Measurements from ENCODE around the gene RRAS. TPM values are rescaled to one million over a fixed set of nuclear protein-coding genes. Genes with fewer than 3 reads are reported as not detected.
A peak's percentile ranks its signal among the peaks of the same experiment; 100 is the strongest.

RRAS gene
- polyA plus RNA-seq, 12 donors = 24.2 to 56.9 (median 28.4) TPM; not detected in 1

- no peak for DNase-seq
Measured at GRCh38 chr19:49657493-49658138, 17.7 kb upstream of the RRAS start.

GRCh38 chr19:49656456-49657109 lies 16.6 kb upstream of the RRAS start:
- DNase-seq = no peak

- DNase-seq = no peak
Measured at GRCh38 chr19:49655570-49656455, 15.9 kb upstream of the RRAS start.

GRCh38 chr19:49654581-49654980 lies 14.6 kb upstream of the RRAS start:
- no peak for DNase-seq

DNA sequence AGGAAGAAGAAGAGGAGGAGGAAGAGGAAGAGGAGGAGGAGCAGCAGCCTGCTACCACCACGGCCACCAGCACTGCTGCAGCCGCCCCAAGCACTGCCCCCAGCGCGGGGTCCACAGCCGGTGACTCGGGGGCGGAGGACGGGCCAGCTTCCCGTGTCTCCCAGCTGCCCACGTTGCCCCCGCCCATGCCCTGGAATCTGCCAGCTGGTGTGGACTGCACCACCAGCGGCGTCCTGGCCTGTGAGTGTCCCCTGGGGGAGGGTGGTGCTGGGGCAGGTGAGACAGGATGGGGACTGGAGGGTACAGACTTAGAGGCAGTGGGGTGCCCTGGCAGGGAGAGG lies 13.5 kb upstream of the RRAS start:
- no peak for DNase-seq

- no peak for DNase-seq
Measured at GRCh38 chr19:49652551-49653465, 12.9 kb upstream of the RRAS start.

DNA sequence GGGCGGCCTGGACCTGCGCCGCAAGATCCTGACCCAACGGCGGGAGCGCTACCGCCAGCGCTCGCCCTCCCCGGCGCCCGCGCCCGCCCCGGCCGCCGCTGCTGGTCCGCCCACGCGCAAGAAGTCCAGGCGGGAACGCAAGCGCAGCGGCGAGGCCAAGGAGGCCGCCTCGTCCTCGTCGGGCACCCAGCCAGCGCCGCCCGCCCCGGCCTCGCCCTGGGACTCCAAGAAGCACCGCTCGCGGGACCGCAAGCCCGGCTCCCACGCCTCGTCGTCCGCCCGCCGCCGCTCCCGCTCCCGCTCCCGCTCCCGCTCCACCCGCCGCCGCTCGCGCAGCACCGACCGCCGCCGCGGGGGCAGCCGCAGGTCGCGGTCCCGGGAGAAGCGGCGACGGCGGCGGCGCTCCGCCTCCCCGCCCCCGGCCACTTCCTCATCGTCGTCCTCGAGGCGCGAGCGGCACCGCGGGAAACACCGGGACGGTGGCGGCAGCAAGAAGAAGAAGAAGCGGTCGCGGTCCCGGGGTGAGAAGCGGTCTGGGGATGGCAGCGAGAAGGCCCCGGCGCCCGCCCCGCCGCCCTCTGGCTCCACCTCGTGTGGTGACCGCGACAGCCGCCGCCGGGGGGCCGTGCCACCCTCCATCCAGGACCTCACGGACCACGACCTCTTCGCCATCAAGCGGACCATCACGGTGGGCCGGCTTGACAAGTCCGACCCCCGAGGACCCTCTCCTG lies 12.0 kb upstream of the RRAS start:
- DNase-seq = no peak

- DNase-seq = no peak
Measured at GRCh38 chr19:49651029-49651819, 11.3 kb upstream of the RRAS start.

DNA sequence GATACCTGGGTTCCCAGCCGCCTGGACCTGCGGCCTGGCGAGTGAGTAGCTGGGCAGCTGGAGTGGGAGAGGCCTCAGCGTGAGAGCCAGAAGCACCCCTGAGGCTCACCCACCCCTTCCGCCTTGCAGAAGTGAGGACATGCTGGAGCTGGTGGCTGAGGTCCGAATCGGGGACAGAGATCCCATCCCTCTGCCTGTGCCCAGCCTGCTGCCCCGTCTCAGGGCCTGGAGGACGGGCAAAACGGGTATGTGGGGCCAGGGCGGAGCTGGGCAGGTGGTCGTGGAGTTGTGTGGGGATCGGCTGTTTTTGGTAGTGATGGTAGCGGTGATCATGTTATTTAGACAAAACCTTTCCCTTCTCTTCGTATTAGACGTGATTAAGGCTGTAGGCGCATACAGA lies 6.6 kb upstream of the RRAS start:
- no peak for DNase-seq

GRCh38 chr19:49645995-49646394 lies 6.1 kb upstream of the RRAS start:
- DNase-seq = no peak

- no peak for DNase-seq
Measured at GRCh38 chr19:49645592-49645991, 5.6 kb upstream of the RRAS start.

GRCh38 chr19:49643466-49643865 lies 3.5 kb upstream of the RRAS start:
- no peak for DNase-seq

- DNase-seq = no peak
Measured at GRCh38 chr19:49642492-49643035, 2.6 kb upstream of the RRAS start.

DNA sequence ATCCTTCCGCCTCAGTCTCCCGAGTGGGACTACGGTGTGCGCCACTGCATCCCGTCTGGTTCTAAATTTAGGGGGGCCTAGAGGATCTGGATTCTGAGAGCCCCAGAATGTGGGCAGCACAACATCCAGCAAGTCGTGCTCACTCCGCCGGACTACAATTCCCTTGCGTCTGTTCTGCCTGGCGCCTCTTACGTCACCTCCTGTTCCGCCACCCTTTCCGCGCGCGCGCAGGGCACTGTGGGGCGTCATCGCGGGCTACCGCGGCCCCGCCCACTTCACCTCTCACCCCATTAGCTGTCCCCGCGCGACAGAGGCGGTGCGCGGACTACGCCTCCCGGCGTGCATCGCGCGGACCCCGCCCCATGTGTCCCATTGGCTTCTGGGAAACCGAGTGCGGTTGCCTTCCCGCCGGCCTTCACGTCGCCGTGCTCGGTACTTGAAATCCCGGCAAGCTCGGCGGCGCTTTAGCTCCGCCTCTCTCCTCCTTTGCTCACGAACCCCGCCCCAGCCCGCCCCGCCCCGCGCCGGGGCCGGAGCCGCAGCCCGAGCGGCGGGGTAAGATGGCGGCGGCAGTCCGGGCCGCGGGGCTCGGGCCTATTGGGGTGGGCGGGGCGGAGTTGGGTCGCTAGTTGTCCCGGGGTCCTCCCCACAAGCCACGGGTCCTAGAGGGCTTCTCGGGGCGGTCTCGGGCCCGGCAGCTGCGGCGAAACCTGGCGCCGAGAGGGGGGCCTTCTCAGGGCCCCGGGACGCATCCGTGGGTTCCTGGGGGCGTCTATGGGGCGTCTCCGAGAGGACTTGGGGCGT lies 1.9 kb upstream of the RRAS start, which contains the start of gene SCAF1:
TSS of gene SCAF1 (plus strand) at position 522 of the 804 bp plus-strand sequence. CDS start 2,818 bp downstream, outside the sequence.
- peak; percentile 99 for DNase-seq

- no peak for DNase-seq
Measured at GRCh38 chr19:49639401-49640112, 386 bp downstream of the RRAS start.

DNA sequence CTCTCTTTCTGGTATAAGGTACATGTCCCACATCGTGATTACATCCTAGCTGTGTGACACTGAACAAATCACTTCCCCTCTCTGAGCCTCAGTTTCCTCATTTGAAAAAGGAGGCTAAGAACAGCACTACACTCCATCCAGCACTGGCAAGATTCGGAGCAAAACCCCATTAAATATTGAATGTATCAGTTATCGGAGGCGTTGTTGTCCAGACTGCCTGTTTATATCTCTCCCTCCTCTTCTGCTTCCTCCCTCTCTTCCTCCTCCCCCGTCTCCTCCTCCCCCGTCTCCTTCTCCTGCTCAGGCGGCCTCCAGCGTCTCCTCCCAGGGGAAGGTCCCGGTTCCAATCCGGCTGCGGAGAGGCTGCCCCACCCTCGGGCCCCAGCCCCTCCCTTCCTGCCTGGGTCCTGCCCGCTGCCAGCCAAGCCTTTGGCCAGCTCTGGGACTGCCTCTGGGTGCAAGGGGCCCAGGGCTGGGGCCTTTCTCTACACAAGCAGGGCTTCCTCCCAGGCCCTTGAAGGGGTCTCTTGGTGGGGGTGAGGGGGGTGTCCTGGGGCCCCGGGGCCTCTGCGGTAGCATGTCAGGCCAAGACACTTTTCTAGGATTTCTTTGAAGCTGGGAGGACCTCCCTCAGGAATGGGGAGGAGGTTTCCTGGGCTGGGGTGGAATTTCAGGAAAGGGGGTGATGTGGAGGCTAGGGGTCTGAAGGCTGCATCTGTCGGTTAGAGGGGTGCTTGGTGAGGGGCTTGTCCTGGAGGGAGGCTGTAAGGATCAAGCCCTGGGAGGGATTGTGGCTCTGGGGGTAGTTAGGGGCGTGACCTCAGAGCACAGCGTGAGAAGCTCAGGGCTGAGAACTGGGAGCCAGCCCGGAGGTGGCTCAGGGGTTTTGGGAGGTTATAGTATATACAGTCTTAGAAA lies 1.9 kb downstream of the RRAS start:
- peak; percentile 55 for DNase-seq

Measured in muscle of arm (tissue), 12 donors.